Epithelial cell of proximal tubule (primary cell): ENCODE measurements around the gene SUSD3. TPM values are rescaled to one million over a fixed set of nuclear protein-coding genes. Genes with fewer than 3 reads are reported as not detected.

Experiments used
- DNase-seq: peaks from one replicate; pipeline ENCODE4 v3.0.0-alpha.2; 2011; ENCODE audit warnings: low read depth
- H3K4me3 ChIP-seq: 2 replicates; pipeline ENCODE4 v1.5.1; 2011; ENCODE audit warnings: low read depth, mild to moderate bottlenecking, low read length
- total RNA-seq: library from RNA; depleted of rRNA; stranded (reverse); fragments of >200 nt; gene quantifications from 2 replicates; pipeline ENCODE4 v1.2.3, GENCODE V29; 2015
- TF ChIP-seq, protein P1 (sequence below): conservative IDR thresholded peaks from 2 replicates; pipeline ENCODE4 v1.5.1; 2012; ENCODE audit warnings: low read depth, mild to moderate bottlenecking, low read length

The SUSD3 gene
- total RNA-seq, 1 donor from 2014 or later: 2.9 TPM

GRCh38 chr9:93126825-93127368 lies 68.4 kb downstream of the SUSD3 start:
- TF ChIP-seq, protein P1, sequence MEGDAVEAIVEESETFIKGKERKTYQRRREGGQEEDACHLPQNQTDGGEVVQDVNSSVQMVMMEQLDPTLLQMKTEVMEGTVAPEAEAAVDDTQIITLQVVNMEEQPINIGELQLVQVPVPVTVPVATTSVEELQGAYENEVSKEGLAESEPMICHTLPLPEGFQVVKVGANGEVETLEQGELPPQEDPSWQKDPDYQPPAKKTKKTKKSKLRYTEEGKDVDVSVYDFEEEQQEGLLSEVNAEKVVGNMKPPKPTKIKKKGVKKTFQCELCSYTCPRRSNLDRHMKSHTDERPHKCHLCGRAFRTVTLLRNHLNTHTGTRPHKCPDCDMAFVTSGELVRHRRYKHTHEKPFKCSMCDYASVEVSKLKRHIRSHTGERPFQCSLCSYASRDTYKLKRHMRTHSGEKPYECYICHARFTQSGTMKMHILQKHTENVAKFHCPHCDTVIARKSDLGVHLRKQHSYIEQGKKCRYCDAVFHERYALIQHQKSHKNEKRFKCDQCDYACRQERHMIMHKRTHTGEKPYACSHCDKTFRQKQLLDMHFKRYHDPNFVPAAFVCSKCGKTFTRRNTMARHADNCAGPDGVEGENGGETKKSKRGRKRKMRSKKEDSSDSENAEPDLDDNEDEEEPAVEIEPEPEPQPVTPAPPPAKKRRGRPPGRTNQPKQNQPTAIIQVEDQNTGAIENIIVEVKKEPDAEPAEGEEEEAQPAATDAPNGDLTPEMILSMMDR: no peak
- DNase-seq: no peak

GRCh38 chr9:93127395-93127911 lies 69.0 kb downstream of the SUSD3 start:
- TF ChIP-seq, protein P1: peak; percentile 2
- H3K4me3 ChIP-seq: no peak overlapping the region
- DNase-seq: no peak

More at GRCh38 chr9:93126825-93127368, 68.4 kb downstream of the SUSD3 start:
- no peak overlapping the region for H3K4me3 ChIP-seq

- DNase-seq: no peak
- no peak overlapping the region for H3K4me3 ChIP-seq
Measured at GRCh38 chr9:93128011-93128714, 69.7 kb downstream of the SUSD3 start.

DNA sequence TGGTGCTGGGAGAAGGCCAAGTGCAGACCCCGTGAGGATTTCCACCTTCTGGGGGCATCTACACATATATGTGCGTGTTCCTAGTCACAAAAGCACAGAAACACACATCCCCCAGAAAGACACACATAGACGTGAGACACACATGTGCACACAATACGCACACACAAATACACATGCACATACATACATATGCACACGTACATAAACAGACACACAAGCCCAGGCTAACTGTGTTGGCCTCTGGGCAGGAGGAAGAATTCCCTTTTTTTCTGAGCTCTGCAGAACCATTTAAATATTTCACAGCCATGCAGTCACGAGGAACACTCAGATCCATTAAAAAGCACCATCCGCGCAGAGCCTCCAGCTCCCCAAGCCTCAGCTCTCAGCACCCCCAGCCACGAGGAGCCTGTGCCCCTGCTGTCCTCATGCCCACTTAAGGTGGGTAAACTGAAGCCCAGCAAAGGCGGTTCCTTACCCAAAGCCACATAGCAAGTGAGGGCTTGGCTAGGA lies 70.3 kb downstream of the SUSD3 start:
- no peak overlapping the region for H3K4me3 ChIP-seq
- no peak for DNase-seq
- TF ChIP-seq, protein P1: no peak

More at GRCh38 chr9:93128011-93128714, 69.7 kb downstream of the SUSD3 start:
- TF ChIP-seq, protein P1: no peak

- H3K4me3 ChIP-seq: no peak overlapping the region
- DNase-seq: no peak
- TF ChIP-seq, protein P1: no peak
Measured at GRCh38 chr9:93129286-93129685, 70.8 kb downstream of the SUSD3 start.

DNA sequence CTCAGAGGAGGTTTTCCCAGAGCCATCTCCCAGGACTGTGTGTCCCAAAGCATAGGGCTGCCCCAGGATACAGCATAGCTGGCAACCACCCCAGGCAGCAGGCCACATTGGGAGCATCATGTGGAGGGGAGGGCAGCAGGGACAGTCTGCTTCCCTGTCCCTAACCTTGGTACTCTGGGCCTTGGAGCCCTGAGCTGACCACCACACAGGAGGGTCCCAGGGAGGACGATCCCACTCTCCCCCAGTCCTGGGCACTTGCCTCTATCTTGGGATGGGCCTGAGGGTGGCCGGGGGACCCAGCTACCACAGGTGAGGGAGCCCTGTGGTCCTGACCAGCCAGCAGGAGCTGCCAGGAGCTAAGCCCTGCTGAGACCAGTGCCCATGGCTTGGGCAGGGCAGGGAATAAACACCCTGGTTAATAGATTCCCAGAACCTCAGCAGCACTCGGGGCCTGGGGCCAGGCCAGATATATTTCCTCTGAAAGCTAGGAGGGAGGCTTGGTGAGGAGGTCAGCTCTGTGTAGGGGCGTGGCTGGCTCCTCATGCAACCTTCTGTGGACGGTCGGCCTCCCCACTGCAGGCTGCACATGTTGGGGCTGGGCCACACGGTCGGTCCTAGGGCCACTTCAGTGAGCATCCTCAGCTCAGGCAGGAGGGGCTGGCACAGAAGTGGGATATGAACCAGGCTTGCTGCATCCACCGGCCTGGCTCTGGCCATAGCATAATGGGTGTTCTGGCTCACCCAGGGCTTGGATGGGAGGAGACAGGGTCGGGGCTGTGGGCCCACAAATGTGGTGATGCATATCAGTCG lies 71.4 kb downstream of the SUSD3 start:
- TF ChIP-seq, protein P1: no peak

More for the DNA sequence above, 71.4 kb downstream of the SUSD3 start:
- DNase-seq: no peak
- no peak overlapping the region for H3K4me3 ChIP-seq
